T-helper 17 cell (primary cell): ENCODE data around the gene PTCD1. TPM values are rescaled to one million over a fixed set of nuclear protein-coding genes. Genes with fewer than 3 reads are reported as not detected.
A peak's percentile ranks its signal among the peaks of the same experiment; 100 is the strongest.

ENCODE experiments used
- ATAC-seq: fragments of 150-1000 bp; cut with Tn5 transposase; 2 replicates; pipeline ENCODE4 v1.10.0; 2021; ENCODE audit warnings: mild to moderate bottlenecking, moderate library complexity
- DNase-seq, 3 donors: peaks; one replicate each; pipeline versions ENCODE4 v3.0.0 to v3.0.0-alpha.2; 2020 to 2021
- H3K9me3 ChIP-seq: one replicate; pipeline ENCODE4 v1.7.0; 2013; ENCODE audit warnings: low read length, mild to moderate bottlenecking; ENCODE audit not compliant: control insufficient read depth, poor library complexity, severe bottlenecking
- H3K27ac Mint-ChIP-seq: one replicate; pipeline ENCODE4 v1.8.0; 2022; ENCODE audit warnings: mild to moderate bottlenecking, moderate library complexity, mixed read lengths
- H3K27me3 Mint-ChIP-seq: one replicate; pipeline ENCODE4 v1.8.0; 2022; ENCODE audit warnings: mixed read lengths
- H3K36me3 Mint-ChIP-seq: one replicate; pipeline ENCODE4 v1.8.0; 2022; ENCODE audit warnings: low read depth, mixed read lengths
- H3K4me1 Mint-ChIP-seq: one replicate; pipeline ENCODE4 v1.8.0; 2022; ENCODE audit warnings: mild to moderate bottlenecking, mixed read lengths
- H3K4me3 Mint-ChIP-seq: one replicate; pipeline ENCODE4 v1.8.0; 2022; ENCODE audit warnings: mild to moderate bottlenecking, moderate library complexity, mixed read lengths
- total RNA-seq, 4 donors: library from RNA in 2 of 4; stranded (reverse) in 2 of 4; gene quantifications; one replicate each; pipeline ENCODE4 v1.2.3 and lab custom pipeline; 2022 to 2026

Gene PTCD1
- total RNA-seq, 2 donors from 2014 or later, result 3.6 to 3.8 TPM

- Mint-ChIP-seq H3K27me3 (no peaks in the 10 kb centered on the region), H3K36me3 (peaks cover 6% of the 10 kb centered on the region), H3K4me3 (no peak overlapping the region), H3K27ac (no peak overlapping the region), H3K4me1 (peaks cover 18% of the 10 kb centered on the region)
- H3K9me3 ChIP-seq, result no peaks in the 10 kb centered on the region
- ATAC-seq (no peak), DNase-seq (no peak)
These were observed 19.3 kb upstream of the PTCD1 start for GRCh38 chr7:99457650-99458493.

DNA sequence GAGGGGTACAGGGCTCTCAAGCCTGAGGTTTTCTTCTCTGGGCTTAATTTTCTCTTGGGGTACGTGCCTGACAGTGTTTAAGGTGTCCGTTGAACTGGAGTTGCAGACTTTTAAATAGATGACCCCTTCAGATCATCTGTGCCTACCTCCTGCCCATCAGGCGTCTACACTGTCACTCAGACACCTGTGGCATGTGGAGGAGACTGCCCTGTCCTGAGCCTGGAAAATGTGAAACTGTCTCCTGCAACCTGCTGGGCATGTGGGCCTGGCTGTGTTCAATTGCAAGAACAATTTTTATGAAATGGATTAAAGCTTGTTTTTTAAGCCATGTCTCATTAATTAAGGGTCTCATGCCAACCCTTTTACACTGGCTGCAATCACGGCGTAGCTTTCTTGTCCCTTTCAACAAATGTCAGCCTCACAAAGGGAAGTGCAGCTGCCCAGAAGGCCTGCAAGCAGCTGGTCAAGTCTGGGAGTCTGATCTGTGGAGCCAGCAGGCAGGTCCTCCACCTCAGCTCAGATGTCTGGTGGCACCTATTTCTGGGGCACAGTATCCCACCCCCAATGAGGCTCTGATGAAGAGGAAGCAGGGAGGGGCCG is 18.6 kb upstream of the PTCD1 start:
- H3K27ac Mint-ChIP-seq, result peak overlapping the region; percentile 43
- no peak for DNase-seq
- no peak for ATAC-seq
- no peaks in the 10 kb centered on the region for H3K9me3 ChIP-seq
- H3K4me1 Mint-ChIP-seq, result peaks cover 15% of the 10 kb centered on the region
- peaks cover 6% of the 10 kb centered on the region for H3K36me3 Mint-ChIP-seq
- no peak overlapping the region for H3K4me3 Mint-ChIP-seq
- no peaks in the 10 kb centered on the region for H3K27me3 Mint-ChIP-seq

- no peak for DNase-seq
- peaks cover 15% of the 10 kb centered on the region for H3K4me1 Mint-ChIP-seq
These were observed 17.7 kb upstream of the PTCD1 start for GRCh38 chr7:99456288-99456687.

DNA sequence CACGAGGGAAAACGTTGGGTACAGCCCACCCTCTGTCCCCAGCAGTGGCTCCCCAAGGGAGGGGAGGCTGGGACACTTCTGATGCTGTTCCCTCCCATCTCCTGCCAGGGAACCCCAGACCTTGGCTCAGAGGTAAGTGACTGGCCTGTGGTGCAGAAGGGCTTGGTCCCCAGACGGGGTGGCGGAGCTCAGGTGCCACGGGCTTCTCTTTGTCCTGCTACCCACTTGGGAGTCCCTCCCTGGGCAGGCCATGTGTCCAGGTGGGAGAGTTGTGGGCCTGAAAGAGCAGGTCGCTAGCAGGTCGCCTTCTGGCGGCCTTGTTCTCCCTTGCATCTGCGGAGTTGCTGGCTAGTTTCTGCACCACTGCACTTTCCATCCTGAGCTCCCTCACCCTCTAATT is 17.3 kb upstream of the PTCD1 start:
- H3K9me3 ChIP-seq, result no peaks in the 10 kb centered on the region
- no peak for ATAC-seq
- DNase-seq, result no peak
- H3K4me1 Mint-ChIP-seq, result peaks cover 18% of the 10 kb centered on the region
- no peaks in the 10 kb centered on the region for H3K27me3 Mint-ChIP-seq
- H3K4me3 Mint-ChIP-seq, result no peak overlapping the region
- no peak overlapping the region for H3K27ac Mint-ChIP-seq
- H3K36me3 Mint-ChIP-seq, result peaks cover 6% of the 10 kb centered on the region

More at GRCh38 chr7:99456288-99456687, 17.7 kb upstream of the PTCD1 start:
- no peak overlapping the region for H3K27ac Mint-ChIP-seq
- ATAC-seq, result no peak
- H3K27me3 Mint-ChIP-seq, result no peaks in the 10 kb centered on the region
- peaks cover 6% of the 10 kb centered on the region for H3K36me3 Mint-ChIP-seq
- no peak overlapping the region for H3K4me3 Mint-ChIP-seq
- H3K9me3 ChIP-seq, result no peaks in the 10 kb centered on the region

DNA sequence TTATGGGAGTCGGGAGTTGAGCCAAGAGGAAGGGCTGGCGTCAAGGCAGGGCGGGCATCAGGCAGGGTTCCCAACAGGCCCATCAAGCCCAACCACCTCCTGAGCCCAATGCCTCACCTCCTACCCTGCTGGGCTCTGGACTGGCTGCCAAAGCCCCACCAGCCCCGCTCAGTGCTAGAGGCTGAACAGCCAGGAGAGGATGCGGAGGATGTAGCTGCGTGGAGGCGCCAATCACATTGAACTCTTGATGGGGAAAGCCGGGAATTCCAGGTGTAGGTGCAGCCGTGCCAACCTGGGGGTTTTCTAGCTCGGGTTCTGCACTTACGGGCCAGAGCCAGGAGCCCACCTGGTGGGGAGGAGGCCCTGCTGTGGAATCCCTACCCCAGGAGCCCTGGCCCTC is 14.5 kb upstream of the PTCD1 start:
- peaks cover 11% of the 10 kb centered on the region for H3K4me1 Mint-ChIP-seq
- no peaks in the 10 kb centered on the region for H3K27me3 Mint-ChIP-seq
- no peaks in the 10 kb centered on the region for H3K9me3 ChIP-seq
- H3K4me3 Mint-ChIP-seq, result no peak overlapping the region
- no peak overlapping the region for H3K27ac Mint-ChIP-seq
- no peak for ATAC-seq
- H3K36me3 Mint-ChIP-seq, result peaks cover 6% of the 10 kb centered on the region
- DNase-seq, result no peak

DNA sequence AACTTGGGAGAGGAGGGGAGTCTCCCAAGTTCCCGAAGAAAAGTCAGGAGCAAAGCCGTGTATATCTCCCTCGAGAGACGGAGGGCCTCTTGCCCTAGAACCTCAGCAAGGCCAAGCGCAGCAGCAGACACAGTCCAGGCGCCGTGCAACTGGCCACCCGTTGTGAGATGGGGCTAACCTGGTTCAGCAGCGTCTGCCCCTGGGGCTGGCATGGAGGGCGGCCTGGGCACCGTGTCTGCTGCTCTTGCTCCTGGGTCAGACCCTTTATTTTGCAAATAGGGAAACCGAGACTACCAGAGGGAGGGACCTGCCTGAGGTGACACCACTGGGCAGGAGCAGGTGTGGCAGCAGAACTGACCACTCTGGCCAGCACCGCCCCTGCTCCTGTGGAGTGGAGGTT is 13.9 kb upstream of the PTCD1 start:
- DNase-seq (no peak), ATAC-seq (no peak)
- H3K4me3 Mint-ChIP-seq, result no peak overlapping the region
- H3K27me3 Mint-ChIP-seq, result no peaks in the 10 kb centered on the region
- peaks cover 11% of the 10 kb centered on the region for H3K4me1 Mint-ChIP-seq
- H3K9me3 ChIP-seq, result no peaks in the 10 kb centered on the region
- H3K36me3 Mint-ChIP-seq, result peaks cover 6% of the 10 kb centered on the region
- no peak overlapping the region for H3K27ac Mint-ChIP-seq

DNA sequence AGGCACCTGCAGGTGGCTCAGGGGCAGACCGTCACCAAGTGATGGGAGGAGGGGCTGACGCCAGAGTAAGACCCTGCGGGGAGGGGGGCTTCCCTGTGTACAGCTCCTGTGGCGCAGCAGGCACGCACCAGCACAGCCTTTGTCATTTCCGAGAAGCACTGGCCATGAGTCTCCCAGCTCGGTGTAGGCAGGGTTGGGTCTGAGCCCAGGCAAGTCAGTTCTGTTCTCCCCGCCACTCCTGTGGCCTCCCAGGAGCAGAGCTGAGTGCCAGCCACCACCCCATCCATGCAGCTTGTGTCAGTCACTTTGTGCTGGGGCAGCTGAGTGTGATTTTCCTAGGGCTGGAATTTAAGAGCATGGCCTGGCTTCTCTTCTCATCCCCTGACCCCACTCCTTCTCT is 13.3 kb upstream of the PTCD1 start:
- Mint-ChIP-seq H3K27me3 (no peaks in the 10 kb centered on the region), H3K4me1 (peaks cover 9% of the 10 kb centered on the region), H3K4me3 (no peak overlapping the region), H3K36me3 (peaks cover 6% of the 10 kb centered on the region), H3K27ac (no peak overlapping the region)
- DNase-seq, result no peak
- no peaks in the 10 kb centered on the region for H3K9me3 ChIP-seq
- no peak for ATAC-seq

DNA sequence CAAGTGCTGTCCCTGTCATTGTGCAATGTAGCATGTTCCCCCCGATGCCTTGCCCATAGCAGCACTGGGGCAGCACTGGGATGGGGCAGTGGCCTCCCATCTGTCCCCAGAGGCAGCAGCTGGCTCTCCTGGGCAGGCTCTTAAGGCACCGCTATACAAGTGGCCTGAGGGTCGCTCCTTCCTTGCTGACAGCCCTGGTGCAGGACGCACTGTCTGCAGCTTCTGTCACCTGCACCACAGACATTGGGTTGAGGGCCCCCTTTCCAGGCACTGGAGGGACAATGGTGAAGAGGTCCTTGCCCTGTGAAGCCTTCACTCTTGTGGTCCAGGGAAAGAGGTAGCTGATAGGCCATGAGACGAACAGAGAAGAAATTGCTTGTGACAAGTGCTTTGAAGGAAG is 10.7 kb upstream of the PTCD1 start:
- peaks cover 7% of the 10 kb centered on the region for H3K4me1 Mint-ChIP-seq
- no peak overlapping the region for H3K27ac Mint-ChIP-seq

GRCh38 chr7:99448855-99449254 is 10.3 kb upstream of the PTCD1 start:
- peaks cover 7% of the 10 kb centered on the region for H3K4me1 Mint-ChIP-seq
- DNase-seq (no peak), ATAC-seq (no peak)
- no peak overlapping the region for H3K27ac Mint-ChIP-seq
- H3K27me3 Mint-ChIP-seq, result no peaks in the 10 kb centered on the region
- H3K4me3 Mint-ChIP-seq, result no peak overlapping the region
- H3K9me3 ChIP-seq, result no peaks in the 10 kb centered on the region
- peaks cover 3% of the 10 kb centered on the region for H3K36me3 Mint-ChIP-seq

More for the DNA sequence above, 10.7 kb upstream of the PTCD1 start:
- no peak for ATAC-seq
- Mint-ChIP-seq H3K36me3 (peaks cover 4% of the 10 kb centered on the region), H3K4me3 (no peak overlapping the region), H3K27me3 (no peaks in the 10 kb centered on the region)
- DNase-seq, result no peak
- no peaks in the 10 kb centered on the region for H3K9me3 ChIP-seq

GRCh38 chr7:99447943-99448342 is 9.3 kb upstream of the PTCD1 start:
- ATAC-seq (no peak), DNase-seq (no peak)
- no peaks in the 10 kb centered on the region for H3K9me3 ChIP-seq
- H3K36me3 Mint-ChIP-seq, result peaks cover 4% of the 10 kb centered on the region
- no peaks in the 10 kb centered on the region for H3K27me3 Mint-ChIP-seq
- H3K4me1 Mint-ChIP-seq, result peaks cover 10% of the 10 kb centered on the region
- no peak overlapping the region for H3K4me3 Mint-ChIP-seq
- H3K27ac Mint-ChIP-seq, result no peak overlapping the region

GRCh38 chr7:99446096-99446495 is 7.5 kb upstream of the PTCD1 start:
- Mint-ChIP-seq H3K4me1 (peaks cover 15% of the 10 kb centered on the region), H3K27me3 (no peaks in the 10 kb centered on the region), H3K36me3 (peaks cover 7% of the 10 kb centered on the region), H3K4me3 (no peak overlapping the region), H3K27ac (no peak overlapping the region)
- H3K9me3 ChIP-seq, result no peaks in the 10 kb centered on the region
- no peak for DNase-seq
- ATAC-seq, result no peak

DNA sequence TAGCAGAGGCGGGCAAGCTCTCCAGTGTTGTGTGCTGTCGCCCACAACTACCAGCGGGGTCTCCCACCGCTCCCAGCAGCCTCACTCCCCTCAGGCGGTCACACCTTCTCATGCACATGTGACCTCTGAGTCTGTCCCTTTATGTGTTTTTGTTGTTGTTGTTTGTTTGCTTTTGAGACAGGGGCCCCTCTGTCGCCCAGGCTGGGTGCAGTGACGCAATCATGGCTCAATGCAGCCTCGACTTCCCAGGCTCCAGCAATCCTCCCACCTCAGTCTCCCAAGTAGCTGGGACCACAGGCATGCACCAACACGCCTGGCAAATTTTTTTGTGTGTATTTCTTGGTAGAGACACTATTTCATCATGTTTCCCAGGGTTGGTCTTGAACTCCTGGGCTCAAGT is 1.6 kb upstream of the PTCD1 start:
- Mint-ChIP-seq H3K4me1 (peaks cover 30% of the 10 kb centered on the region), H3K27me3 (no peaks in the 10 kb centered on the region), H3K36me3 (peaks cover 5% of the 10 kb centered on the region), H3K4me3 (peak overlapping the region; percentile 98), H3K27ac (peak overlapping the region; percentile 95)
- DNase-seq (no peak), ATAC-seq (no peak)
- H3K9me3 ChIP-seq, result no peaks in the 10 kb centered on the region

- peak; percentile 32 for ATAC-seq
- H3K27ac Mint-ChIP-seq, result peak overlapping the region; percentile 95
- DNase-seq, result no peak
These were observed 539 bp downstream of the PTCD1 start for GRCh38 chr7:99437946-99438572.

More at GRCh38 chr7:99437946-99438572, 539 bp downstream of the PTCD1 start:
- Mint-ChIP-seq H3K4me3 (peak overlapping the region; percentile 98), H3K27me3 (no peaks in the 10 kb centered on the region), H3K4me1 (peaks cover 28% of the 10 kb centered on the region), H3K36me3 (peaks cover 4% of the 10 kb centered on the region)
- no peaks in the 10 kb centered on the region for H3K9me3 ChIP-seq
